DMS153 treated with DMSO at 0.1 percent for 48 hours (cell line): Measurements from ENCODE around the gene TKT.

Experiments
- DNase-seq: peaks from one replicate; lab custom pipeline; 2025; ENCODE audit not compliant: unreplicated experiment; lab: John Stamatoyannopoulos, UW

Gene TKT

GRCh38 chr3:53198256-53198977 lies 57.4 kb downstream of the TKT start:
- DNase-seq: no peak

- no peak for DNase-seq
These were observed 59.0 kb downstream of the TKT start for GRCh38 chr3:53196575-53197407.

- DNase-seq: no peak
These were observed 59.9 kb downstream of the TKT start for GRCh38 chr3:53195602-53196574.

GRCh38 chr3:53195066-53195450 lies 60.8 kb downstream of the TKT start:
- DNase-seq: no peak

GRCh38 chr3:53194210-53195065 lies 61.4 kb downstream of the TKT start:
- no peak for DNase-seq

GRCh38 chr3:53193466-53194209 lies 62.2 kb downstream of the TKT start:
- no peak for DNase-seq

- no peak for DNase-seq
These were observed 63.2 kb downstream of the TKT start for GRCh38 chr3:53192608-53193007.

GRCh38 chr3:53191836-53192480 lies 63.9 kb downstream of the TKT start:
- no peak for DNase-seq

GRCh38 chr3:53190659-53191058 lies 65.2 kb downstream of the TKT start:
- no peak for DNase-seq

GRCh38 chr3:53189276-53189675 lies 66.5 kb downstream of the TKT start:
- DNase-seq: no peak

GRCh38 chr3:53188720-53189119 lies 67.1 kb downstream of the TKT start:
- no peak for DNase-seq

- DNase-seq: no peak
These were observed 67.6 kb downstream of the TKT start for GRCh38 chr3:53188136-53188685.

- no peak for DNase-seq
These were observed 68.4 kb downstream of the TKT start for GRCh38 chr3:53187430-53187829.

GRCh38 chr3:53186726-53187125 lies 69.1 kb downstream of the TKT start:
- DNase-seq: no peak

- no peak for DNase-seq
These were observed 69.9 kb downstream of the TKT start for GRCh38 chr3:53185761-53186465.

- DNase-seq: no peak
These were observed 71.1 kb downstream of the TKT start for GRCh38 chr3:53184701-53185100.

- DNase-seq: no peak
These were observed 72.3 kb downstream of the TKT start for GRCh38 chr3:53183514-53183913.

GRCh38 chr3:53182764-53183355 lies 73.0 kb downstream of the TKT start:
- no peak for DNase-seq
